HCT116 (cell line): Measurements from ENCODE around the gene SDCCAG8. TPM values are rescaled to one million over a fixed set of nuclear protein-coding genes. Genes with fewer than 3 reads are reported as not detected.

ENCODE experiments used
- ATAC-seq: fragments of 200-7000 bp; cut with Tn5 transposase; 2 replicates; pipeline ENCODE4 v1.9.1; 2020; ENCODE audit warnings: mild to moderate bottlenecking, moderate library complexity
- BruUV-seq: library from RNA; stranded (reverse); fragments of 400-500 nt; replicated peaks from 2 replicates; lab custom pipeline; 2021; lab: Mats Ljungman, UMichigan
- CTCF ChIA-PET: fragments of 300-600 bp; sonication (Branson Sonifier 250); formaldehyde crosslinking; loops from one replicate; lab custom pipeline; 2021; ENCODE audit warnings: antibody characterized with exemption; lab: Charles Lee
- POLR2A ChIA-PET: fragments of 300-600, 350-600 bp; sonication (Branson Sonifier 250); formaldehyde crosslinking; loops from one replicate; lab custom pipeline; 2021; ENCODE audit warnings: antibody characterized with exemption; lab: Charles Lee
- RAD21 ChIA-PET, 2 experiments: fragments of 300-600 bp; sonication (Branson Sonifier 250); formaldehyde crosslinking; loops; one replicate each; lab custom pipeline; 2023; ENCODE audit warnings: low total read pairs in 2 of 2; ENCODE audit not compliant: uncharacterized antibody in 2 of 2, unreplicated experiment in 2 of 2, low non-redundant PET in 1 of 2; lab: Charles Lee
- DNase-seq: peaks from one replicate; pipeline ENCODE4 v3.0.0-alpha.2; 2010; ENCODE audit warnings: low read depth, low spot score
- H2AFZ ChIP-seq: fragments of 200-600 bp; shearing (Covaris generic), sonication (generic); 2 replicates; pipeline ENCODE4 v1.6.1; 2017; ENCODE audit warnings: low read depth, mixed run types, mixed read lengths, antibody characterized with exemption, low read length; ENCODE audit not compliant: poor library complexity, severe bottlenecking
- H3K27ac ChIP-seq: 2 replicates; pipeline ENCODE4 v1.5.1; 2012; ENCODE audit warnings: low read depth, low read length
- H3K27me3 ChIP-seq: fragments of 200-600 bp; sonication (generic); 2 replicates; pipeline ENCODE4 v1.6.1; 2016; ENCODE audit warnings: mixed run types, low read length, mixed read lengths; ENCODE audit not compliant: insufficient read depth
- H3K36me3 ChIP-seq, 2 experiments: fragments of 200-500 bp in 1 of 2; fragments of 200-600 bp in 1 of 2; sonication (Bioruptor generic) in 1 of 2; sonication (generic) in 1 of 2; 2 replicates each; pipeline versions ENCODE4 v1.5.1 to v1.6.1; 2014 to 2016; ENCODE audit warnings: low read length in 2 of 2, inconsistent platforms in 1 of 2, mixed read lengths in 1 of 2, mixed run types in 1 of 2; ENCODE audit not compliant: insufficient read depth in 2 of 2, control insufficient read depth in 1 of 2
- H3K4me1 ChIP-seq, 2 experiments: fragments of 200-600 bp in 1 of 2; sonication (generic) in 1 of 2; 2 replicates each; pipeline versions ENCODE4 v1.5.1 to v1.6.1; 2012 to 2017; ENCODE audit warnings: low read length in 2 of 2, inconsistent platforms in 1 of 2, mild to moderate bottlenecking in 1 of 2, mixed read lengths in 1 of 2, mixed run types in 1 of 2, moderate library complexity in 1 of 2; ENCODE audit not compliant: insufficient read depth in 2 of 2, control insufficient read depth in 1 of 2
- H3K4me2 ChIP-seq: fragments of 200-600 bp; sonication (generic); 2 replicates; pipeline ENCODE4 v1.6.1; 2017; ENCODE audit warnings: mixed run types, low read length, mixed read lengths
- H3K4me3 ChIP-seq, 2 experiments: fragments of 200-600 bp in 1 of 2; sonication (generic) in 1 of 2; replicated peaks in 1 of 2; 2 replicates each; pipeline ENCODE4 v1.5.1; 2011 to 2016; ENCODE audit warnings: low read length in 2 of 2, control low read depth in 1 of 2, low read depth in 1 of 2, mild to moderate bottlenecking in 1 of 2, mixed read lengths in 1 of 2, mixed run types in 1 of 2
- H3K79me2 ChIP-seq: fragments of 200-600 bp; sonication (generic); 2 replicates; pipeline ENCODE4 v1.6.1; 2017; ENCODE audit warnings: mild to moderate bottlenecking, mixed run types, low read length, moderate library complexity, mixed read lengths; ENCODE audit not compliant: insufficient read depth
- H3K9ac ChIP-seq: fragments of 200-600 bp; sonication (generic); 2 replicates; pipeline ENCODE4 v1.6.1; 2016; ENCODE audit warnings: low read length, mixed read lengths
- H3K9me2 ChIP-seq: fragments of 200-600 bp; sonication (generic), shearing (Covaris generic); 2 replicates; pipeline ENCODE4 v1.6.1; 2017; ENCODE audit warnings: mixed run types, mild to moderate bottlenecking, moderate library complexity; ENCODE audit not compliant: insufficient read depth
- H3K9me3 ChIP-seq, 2 experiments: fragments of 200-500 bp in 1 of 2; fragments of 200-600 bp in 1 of 2; sonication (Bioruptor generic) in 1 of 2; sonication (generic) in 1 of 2; 2 replicates each; pipeline ENCODE4 v1.6.1; 2014 to 2017; ENCODE audit warnings: low read length in 2 of 2, mixed read lengths in 2 of 2, inconsistent platforms in 1 of 2, low read depth in 1 of 2, mild to moderate bottlenecking in 1 of 2, mixed run types in 1 of 2, moderate library complexity in 1 of 2; ENCODE audit not compliant: control insufficient read depth in 1 of 2, insufficient read depth in 1 of 2
- H4K20me1 ChIP-seq: fragments of 200-600 bp; sonication (generic), shearing (Covaris generic); 2 replicates; pipeline ENCODE4 v1.6.1; 2017; ENCODE audit warnings: mixed run types, mild to moderate bottlenecking, moderate library complexity; ENCODE audit not compliant: insufficient read depth
- CEBPB ChIP-seq: IDR thresholded peaks from 2 replicates; pipeline ENCODE4 v1.6.1; 2012; ENCODE audit warnings: low read depth
- EGR1 ChIP-seq: IDR thresholded peaks from 2 replicates; pipeline ENCODE4 v1.6.1; 2012; ENCODE audit warnings: low read depth
- ELF1 ChIP-seq: IDR thresholded peaks from 2 replicates; pipeline ENCODE4 v1.6.1; 2012; ENCODE audit warnings: low read depth, borderline replicate concordance
- POLR2AphosphoS5 ChIP-seq: IDR thresholded peaks from 2 replicates; pipeline ENCODE4 v1.6.1; 2011; ENCODE audit warnings: mild to moderate bottlenecking, low read depth, low read length, moderate library complexity
- SIN3A ChIP-seq: IDR thresholded peaks from 2 replicates; pipeline ENCODE4 v1.6.1; 2012; ENCODE audit warnings: low read depth
- TCF7L2 ChIP-seq: IDR thresholded peaks from 2 replicates; pipeline ENCODE4 v1.7.0; 2011; ENCODE audit warnings: borderline replicate concordance, inconsistent platforms; ENCODE audit not compliant: insufficient read depth, insufficient read length; ENCODE audit errors: extremely low read depth
- YY1 ChIP-seq: IDR thresholded peaks from 2 replicates; pipeline ENCODE4 v1.6.1; 2011; ENCODE audit warnings: low read length, low read depth, moderate library complexity, mild to moderate bottlenecking; ENCODE audit not compliant: insufficient replicate concordance; ENCODE audit errors: extremely low read depth
- intact Hi-C: fragments of 100-400 bp; cut with micrococcal nuclease; formaldehyde crosslinking; loops from 2 replicates; pipeline ENCODE4 v1.10.0; 2022
- total RNA-seq: library from RNA; stranded (reverse); gene quantifications from one replicate; pipeline ENCODE4 v1.2.1, GENCODE V29; 2021; ENCODE audit not compliant: unreplicated experiment
- TF ChIP-seq, protein P1 (sequence below): IDR thresholded peaks from 2 replicates; pipeline ENCODE4 v1.6.1; 2011; ENCODE audit warnings: mild to moderate bottlenecking, low read length, moderate library complexity; ENCODE audit not compliant: insufficient replicate concordance; ENCODE audit errors: extremely low read depth

The SDCCAG8 gene
- total RNA-seq, 1 experiment from 2014 or later = 38.2 TPM

- Histone ChIP-seq H3K4me3 (no peak overlapping the region), H3K79me2 (peaks cover 17% of the 10 kb centered on the region)
- CTCF ChIA-PET = no interaction called here
- TF ChIP-seq EGR1 = no peak
- TF ChIP-seq SIN3A = no peak
- no peak for TF ChIP-seq CEBPB
- TF ChIP-seq TCF7L2 = no peak
- TF ChIP-seq, protein P1, sequence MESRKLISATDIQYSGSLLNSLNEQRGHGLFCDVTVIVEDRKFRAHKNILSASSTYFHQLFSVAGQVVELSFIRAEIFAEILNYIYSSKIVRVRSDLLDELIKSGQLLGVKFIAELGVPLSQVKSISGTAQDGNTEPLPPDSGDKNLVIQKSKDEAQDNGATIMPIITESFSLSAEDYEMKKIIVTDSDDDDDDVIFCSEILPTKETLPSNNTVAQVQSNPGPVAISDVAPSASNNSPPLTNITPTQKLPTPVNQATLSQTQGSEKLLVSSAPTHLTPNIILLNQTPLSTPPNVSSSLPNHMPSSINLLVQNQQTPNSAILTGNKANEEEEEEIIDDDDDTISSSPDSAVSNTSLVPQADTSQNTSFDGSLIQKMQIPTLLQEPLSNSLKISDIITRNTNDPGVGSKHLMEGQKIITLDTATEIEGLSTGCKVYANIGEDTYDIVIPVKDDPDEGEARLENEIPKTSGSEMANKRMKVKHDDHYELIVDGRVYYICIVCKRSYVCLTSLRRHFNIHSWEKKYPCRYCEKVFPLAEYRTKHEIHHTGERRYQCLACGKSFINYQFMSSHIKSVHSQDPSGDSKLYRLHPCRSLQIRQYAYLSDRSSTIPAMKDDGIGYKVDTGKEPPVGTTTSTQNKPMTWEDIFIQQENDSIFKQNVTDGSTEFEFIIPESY = no peak
- no peak for TF ChIP-seq ELF1
- TF ChIP-seq POLR2AphosphoS5 = no peak
- TF ChIP-seq YY1 = no peak
- TF ChIP-seq, all 23 proteins: peak for 0
- no peak for ATAC-seq
- POLR2A ChIA-PET = interaction anchor here (3.2 kb wide), 1 partner anchor 9 kb away, joined by 23 read pairs; the partner anchor contains the start of genes CEP170 and SDCCAG8
- Histone ChIP-seq H2AFZ (no peak overlapping the region), H3K9ac (no peak overlapping the region), H3K9me3 (no peaks in the 10 kb centered on the region), H4K20me1 (no peaks in the 10 kb centered on the region), H3K27me3 (no peaks in the 10 kb centered on the region), H3K4me1 (peaks cover 21 to 51% of the 10 kb centered on the region in 2 experiments), H3K9me2 (no peaks in the 10 kb centered on the region), H3K27ac (no peak overlapping the region), H3K36me3 (no peaks in the 10 kb centered on the region), H3K4me2 (no peak overlapping the region)
- no TSS peak for BruUV-seq
- intact Hi-C loops = no loop called here
- no peak for DNase-seq
- RAD21 ChIA-PET = no interaction called here
These were observed 8.9 kb downstream of the SDCCAG8 start for GRCh38 chr1:243264717-243265116.
